Prostate gland (tissue), 2 donors: ENCODE results near the gene AFF1. TPM values are rescaled to one million over a fixed set of nuclear protein-coding genes. Genes with fewer than 3 reads are reported as not detected.

Source experiments
- DNase-seq: peaks from one replicate; pipeline ENCODE4 v3.0.0-alpha.2; 2019; ENCODE audit warnings: low spot score
- H3K27ac ChIP-seq, 2 donors: fragments of 200-600 bp; sonication (generic); 2 replicates each; pipeline ENCODE4 v1.5.1; 2017 to 2019
- H3K27me3 ChIP-seq: fragments of 200-600 bp; sonication (generic); replicated peaks from 2 replicates; pipeline ENCODE4 v1.5.1; 2019; ENCODE audit not compliant: insufficient read depth
- H3K36me3 ChIP-seq, 2 donors: fragments of 200-600 bp; sonication (generic); 1 replicate in 1 of 2; 2 replicates in 1 of 2; pipeline versions ENCODE4 v1.5.1 to v1.8.1; 2017 to 2019
- H3K4me1 ChIP-seq: fragments of 200-600 bp; sonication (generic); replicated peaks from 2 replicates; pipeline ENCODE4 v1.5.1; 2019
- H3K4me3 ChIP-seq, 2 donors: fragments of 200-600 bp; sonication (generic); 2 replicates each; pipeline ENCODE4 v1.5.1; 2017 to 2019
- H3K9me3 ChIP-seq: fragments of 200-600 bp; sonication (generic); 2 replicates; pipeline ENCODE4 v1.5.1; 2017
- CTCF ChIP-seq, 4 experiments: fragments of 200-600 bp in 2 of 4; fragments of 450-650 bp in 2 of 4; sonication (generic) in 2 of 4; IDR thresholded peaks; 1 replicate in 3 of 4; 2 replicates in 1 of 4; pipeline ENCODE4 v1.5.1; 2016 to 2019; ENCODE audit warnings: antibody characterized with exemption in 4 of 4, mild to moderate bottlenecking in 2 of 4, moderate library complexity in 2 of 4
- POLR2A ChIP-seq: fragments of 450-650 bp; IDR thresholded peaks from one replicate; pipeline ENCODE4 v1.6.1; 2016; ENCODE audit warnings: antibody characterized with exemption, mild to moderate bottlenecking
- POLR2AphosphoS5 ChIP-seq: sonication (generic); formaldehyde crosslinking; IDR thresholded peaks from one replicate; pipeline ENCODE4 v1.6.1; 2017; ENCODE audit warnings: antibody characterized with exemption
- WGBS: methylation state at CpG from one replicate; pipeline ENCODE4 v1.1.5; 2018; 5-methylcytosine and 5-hydroxymethylcytosine counted together
- intact Hi-C: fragments of 100-400 bp; cut with DNase I; formaldehyde crosslinking; loops from one replicate; pipeline ENCODE4 v1.14.2; 2022
- total RNA-seq, 2 donors: library from RNA; depleted of rRNA; stranded (reverse); fragments of >200 nt; gene quantifications; one replicate each; pipeline ENCODE4 v1.1.0, GENCODE V29; 2016

The AFF1 gene
- total RNA-seq = 10 to 100 TPM; 69.7 to 92.5 TPM

- intact Hi-C loops = loop anchor here (1.0 to 5.0 kb wide), 3 partner anchors 72 to 287 kb away; partner anchors contain the start of gene KLHL8
- Histone ChIP-seq H3K4me1 (peaks cover 6% of the 10 kb centered on the region), H3K27ac (peak within 1 kb of the TSS; percentile 97 to 98), H3K27me3 (no peaks in the 10 kb centered on the region), H3K4me3 (peak within 1 kb of the TSS; percentile 84 to 93), H3K36me3 (no peaks in the 10 kb centered on the region), H3K9me3 (no peaks in the 10 kb centered on the region)
- TF ChIP-seq CTCF (IDR thresholded peaks at IDR 0.05) (peak; percentile 64 to 80 (median 72)), POLR2AphosphoS5 (peak; percentile 78), POLR2A (peak; percentile 89)
- DNase-seq = peak; percentile 90
- WGBS = under 1% methylated on average over 57 of the region's 97 CpGs
These were observed at the start of gene AFF1 for GRCh38 chr4:86934771-86935565. Gene AFF1 (plus strand): TSS chr4:86935011. CDS start chr4:86948534, 13,523 bp downstream.

GRCh38 chr4:86890790-86891189 lies 44.0 kb upstream of the AFF1 start:
- Histone ChIP-seq H3K4me1 (no peaks in the 10 kb centered on the region), H3K27me3 (no peaks in the 10 kb centered on the region), H3K9me3 (no peaks in the 10 kb centered on the region), H3K27ac (peak overlapping the region; percentile 89 to 92), H3K4me3 (no peak overlapping the region), H3K36me3 (no peaks in the 10 kb centered on the region)
- intact Hi-C loops = loop anchor here (10.0 kb wide), 1 partner anchor 106 kb away; no protein-coding TSS in a partner anchor
- 29% methylated on average over 7 of the region's 7 CpGs for WGBS
- no peak for DNase-seq
- TF ChIP-seq POLR2AphosphoS5 (no peak), CTCF (IDR thresholded peaks at IDR 0.05) (no peak), POLR2A (no peak)

- under 1% methylated on average over 56 of the region's 84 CpGs for WGBS
- H3K27me3 ChIP-seq = no peaks in the 10 kb centered on the region
- peak within 1 kb of the TSS; percentile 89 to 92 for H3K27ac ChIP-seq
- no peaks in the 10 kb centered on the region for H3K36me3 ChIP-seq
- intact Hi-C loops = loop anchor here (2.0 to 10.0 kb wide), 2 partner anchors 107 to 297 kb away; partner anchors contain the start of gene PTPN13
- H3K4me1 ChIP-seq = no peaks in the 10 kb centered on the region
- no peaks in the 10 kb centered on the region for H3K9me3 ChIP-seq
- TF ChIP-seq POLR2A (peak; percentile 52), CTCF (IDR thresholded peaks at IDR 0.05) (no peak), POLR2AphosphoS5 (peak; percentile 69)
- peak within 1 kb of the TSS; percentile 68 to 73 for H3K4me3 ChIP-seq
- DNase-seq = peak; percentile 90
These were observed 42.8 kb upstream of the AFF1 start, which contains the start of gene C4orf36 for GRCh38 chr4:86891762-86892635. Gene C4orf36 (minus strand): TSS chr4:86892422. CDS start chr4:86891520, 902 bp downstream.

- TF ChIP-seq CTCF (IDR thresholded peaks at IDR 0.05) (no peak), POLR2A (no peak), POLR2AphosphoS5 (no peak)
- Histone ChIP-seq H3K9me3 (no peaks in the 10 kb centered on the region), H3K27me3 (no peaks in the 10 kb centered on the region), H3K4me3 (peak overlapping the region; percentile 68 to 73), H3K4me1 (no peaks in the 10 kb centered on the region), H3K36me3 (no peaks in the 10 kb centered on the region), H3K27ac (peak overlapping the region; percentile 89 to 92)
- intact Hi-C loops = loop anchor here (2.0 to 10.0 kb wide), 2 partner anchors 108 to 298 kb away; partner anchors contain the start of gene PTPN13
- no peak for DNase-seq
- WGBS = 6% methylated on average over 13 of the region's 13 CpGs
These were observed 42.2 kb upstream of the AFF1 start for GRCh38 chr4:86892636-86892960.
